Adrenal gland (tissue), 5 donors: Measurements from ENCODE around the gene SOAT2.

Experiments
- POLR2A ChIP-seq, 2 donors: fragments of 450-650 bp; IDR thresholded peaks; one replicate each; pipeline ENCODE4 v1.6.1; 2017; ENCODE audit warnings: antibody characterized with exemption in 2 of 2, mild to moderate bottlenecking in 2 of 2, moderate library complexity in 1 of 2
- TF ChIP-seq, protein P1 (sequence below), 6 experiments: fragments of 450-650 bp in 4 of 6; fragments of 200-600 bp in 2 of 6; sonication (generic) in 1 of 6; IDR thresholded peaks; 1 replicate in 5 of 6; 2 replicates in 1 of 6; pipeline versions ENCODE4 v1.5.1 to v1.8.0; 2016 to 2021; ENCODE audit warnings: antibody characterized with exemption in 6 of 6, mild to moderate bottlenecking in 2 of 6, moderate library complexity in 1 of 6
- donor health status: DM: no; HTN: no; CAD: no.

DNA sequence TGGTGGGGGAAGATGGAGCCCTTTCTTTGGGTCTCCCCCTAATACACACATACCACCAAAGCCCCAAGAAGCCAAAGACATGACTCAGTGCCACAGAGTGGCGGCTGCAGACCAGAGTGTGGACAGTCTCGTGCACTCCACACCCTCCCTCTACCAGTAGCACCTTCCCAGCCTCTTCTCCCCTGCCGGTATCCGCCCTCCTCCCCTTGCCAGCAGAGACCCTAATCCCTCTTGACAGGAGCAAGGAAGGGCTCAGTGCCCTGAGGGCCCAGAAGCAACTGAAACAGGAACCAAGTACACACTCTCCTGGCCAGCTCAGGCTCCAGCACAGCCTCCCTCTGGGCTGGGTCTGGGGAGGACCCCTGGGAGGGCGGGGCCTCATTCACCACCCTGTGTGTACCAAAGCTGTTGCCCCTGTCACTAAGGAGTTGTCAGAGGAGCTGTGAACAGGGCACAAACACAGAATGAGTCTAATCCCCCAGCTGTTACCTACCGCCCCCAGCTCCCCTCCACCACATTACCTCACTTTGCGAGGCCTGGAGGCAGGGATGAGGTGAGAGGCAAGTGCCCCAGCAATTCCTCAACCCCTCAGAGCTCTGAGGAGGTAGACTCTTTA lies 32.3 kb upstream of the SOAT2 start:
- TF ChIP-seq, protein P1, sequence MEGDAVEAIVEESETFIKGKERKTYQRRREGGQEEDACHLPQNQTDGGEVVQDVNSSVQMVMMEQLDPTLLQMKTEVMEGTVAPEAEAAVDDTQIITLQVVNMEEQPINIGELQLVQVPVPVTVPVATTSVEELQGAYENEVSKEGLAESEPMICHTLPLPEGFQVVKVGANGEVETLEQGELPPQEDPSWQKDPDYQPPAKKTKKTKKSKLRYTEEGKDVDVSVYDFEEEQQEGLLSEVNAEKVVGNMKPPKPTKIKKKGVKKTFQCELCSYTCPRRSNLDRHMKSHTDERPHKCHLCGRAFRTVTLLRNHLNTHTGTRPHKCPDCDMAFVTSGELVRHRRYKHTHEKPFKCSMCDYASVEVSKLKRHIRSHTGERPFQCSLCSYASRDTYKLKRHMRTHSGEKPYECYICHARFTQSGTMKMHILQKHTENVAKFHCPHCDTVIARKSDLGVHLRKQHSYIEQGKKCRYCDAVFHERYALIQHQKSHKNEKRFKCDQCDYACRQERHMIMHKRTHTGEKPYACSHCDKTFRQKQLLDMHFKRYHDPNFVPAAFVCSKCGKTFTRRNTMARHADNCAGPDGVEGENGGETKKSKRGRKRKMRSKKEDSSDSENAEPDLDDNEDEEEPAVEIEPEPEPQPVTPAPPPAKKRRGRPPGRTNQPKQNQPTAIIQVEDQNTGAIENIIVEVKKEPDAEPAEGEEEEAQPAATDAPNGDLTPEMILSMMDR (IDR thresholded peaks at IDR 0.05) = no peak
- TF ChIP-seq POLR2A (IDR thresholded peaks at IDR 0.05) = no peak
